Measurements from ENCODE around the gene CTSG.
"Not testable (repeated sequence)": the region's sequence is repeated elsewhere in the genome, so short reads cannot be mapped to it uniquely, and the experiment has no call there.

CTSG gene

DNA sequence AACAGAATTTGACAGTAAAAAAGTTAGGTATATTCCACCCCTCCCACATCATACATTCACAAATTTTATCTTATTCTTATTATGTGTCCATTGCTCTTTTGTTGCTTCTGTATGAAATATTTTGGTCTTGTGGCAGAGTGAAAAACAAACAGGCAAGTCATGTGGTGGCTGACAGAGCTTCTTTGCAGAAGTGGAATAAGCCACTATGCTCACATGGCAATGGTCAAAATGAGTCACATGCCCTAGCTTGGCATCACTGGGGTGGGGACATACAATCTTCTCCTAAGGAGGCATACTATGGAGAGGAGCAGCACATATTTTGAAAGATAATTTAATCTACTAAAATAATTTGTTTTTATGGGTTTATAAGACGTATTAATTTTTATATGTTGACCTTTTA, 40.3 kb downstream of the CTSG start:
- no peak for DNase-seq

DNA sequence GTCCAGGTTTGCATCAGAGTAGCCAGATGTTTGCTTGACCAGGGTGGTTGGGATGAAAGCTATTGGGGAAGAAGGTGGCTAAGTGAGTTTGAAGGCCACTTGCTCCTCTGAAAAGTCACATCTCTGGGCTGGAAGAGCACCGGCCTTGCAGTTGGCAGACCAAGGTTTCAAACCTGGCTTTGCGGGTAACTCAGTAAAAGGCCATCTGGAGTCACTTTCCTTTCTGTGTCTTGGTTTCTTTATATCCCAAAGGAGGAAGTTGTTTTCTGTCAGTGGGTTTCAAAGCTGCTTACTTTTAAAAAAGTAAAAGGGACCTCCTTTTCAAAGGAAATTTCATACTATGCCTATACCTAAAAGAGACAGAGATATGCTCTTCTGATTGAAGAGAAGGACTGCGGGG, 41.8 kb downstream of the CTSG start:
- no peak for DNase-seq

DNA sequence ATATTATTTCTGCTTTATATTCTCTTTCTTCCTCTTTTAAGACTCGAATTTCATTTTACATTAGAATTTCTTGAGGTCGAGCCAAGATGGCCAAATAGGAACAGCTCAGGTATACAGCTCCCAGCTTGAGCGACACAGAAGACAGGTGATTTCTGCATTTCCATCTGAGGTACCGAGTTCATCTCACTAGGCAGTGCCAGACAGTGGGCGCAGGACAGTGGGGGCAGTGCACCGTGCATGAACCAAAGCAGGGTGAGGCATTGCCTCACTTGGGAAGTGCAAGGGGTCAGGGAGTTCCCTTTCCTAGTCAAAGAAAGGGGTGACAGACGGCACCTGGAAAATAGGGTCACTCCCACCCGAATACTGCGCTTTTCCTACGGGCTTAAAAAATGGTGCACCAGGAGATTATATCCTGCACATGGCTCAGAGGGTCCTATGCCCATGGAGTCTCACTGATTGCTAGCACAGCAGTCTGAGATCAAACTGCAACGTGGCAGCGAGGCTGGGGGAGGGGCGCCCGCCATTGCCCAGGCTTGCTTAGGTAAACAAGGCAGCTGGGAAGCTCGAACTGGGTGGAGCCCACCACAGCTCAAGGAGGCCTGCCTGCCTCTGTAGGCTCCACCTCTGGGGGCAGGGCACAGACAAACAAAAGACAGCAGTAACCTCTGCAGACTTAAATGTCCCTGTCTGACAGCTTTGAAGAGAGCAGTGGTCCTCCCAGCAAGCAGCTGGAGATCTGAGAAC, 50.0 kb downstream of the CTSG start:
- DNase-seq, result not testable (repeated sequence)
